ACC112 (cell line): Measurements from ENCODE around the gene DNAH10.

Experiments used
- H2AFZ ChIP-seq: fragments of 200-600 bp; sonication (generic); one replicate; pipeline ENCODE4 v1.6.0; 2017; ENCODE audit warnings: antibody characterized with exemption, low read length; ENCODE audit not compliant: unreplicated experiment
- H3K27ac ChIP-seq: fragments of 200-600 bp; sonication (generic); 2 replicates; pipeline ENCODE4 v1.5.1; 2014; ENCODE audit warnings: low read depth, mild to moderate bottlenecking, antibody characterized with exemption, low read length, moderate library complexity
- H3K27me3 ChIP-seq: fragments of 200-600 bp; sonication (generic); 2 replicates; pipeline ENCODE4 v1.6.1; 2014; ENCODE audit warnings: mild to moderate bottlenecking, antibody characterized with exemption, low read length, moderate library complexity, mixed read lengths; ENCODE audit not compliant: insufficient read depth
- H3K36me3 ChIP-seq: fragments of 200-600 bp; sonication (generic); 2 replicates; pipeline ENCODE4 v1.6.1; 2016; ENCODE audit warnings: mild to moderate bottlenecking, antibody characterized with exemption, low read length, moderate library complexity, mixed read lengths; ENCODE audit not compliant: insufficient read depth
- H3K4me1 ChIP-seq: fragments of 200-600 bp; sonication (generic); one replicate; pipeline ENCODE4 v1.6.1; 2016; ENCODE audit warnings: low read length, mixed read lengths; ENCODE audit not compliant: insufficient read depth, unreplicated experiment, control insufficient read depth
- H3K4me3 ChIP-seq: fragments of 200-600 bp; sonication (generic); 2 replicates; pipeline ENCODE4 v1.5.1; 2014; ENCODE audit warnings: mild to moderate bottlenecking, low read depth, low read length
- H3K79me2 ChIP-seq: fragments of 200-600 bp; sonication (generic); one replicate; pipeline ENCODE4 v1.6.0; 2016; ENCODE audit warnings: low read length; ENCODE audit not compliant: control insufficient read depth, unreplicated experiment, insufficient read depth

The DNAH10 gene

GRCh38 chr12:123952037-123952436 is 189.9 kb downstream of the DNAH10 start:
- Histone ChIP-seq H2AFZ (no peak overlapping the region), H3K27ac (no peak overlapping the region), H3K27me3 (no peaks in the 10 kb centered on the region)

GRCh38 chr12:123954647-123955350 is 192.7 kb downstream of the DNAH10 start:
- H3K27me3 ChIP-seq: no peaks in the 10 kb centered on the region
- H3K27ac ChIP-seq: no peak overlapping the region
- peaks cover 13% of the 10 kb centered on the region for H3K4me1 ChIP-seq
- H3K79me2 ChIP-seq: no peaks in the 10 kb centered on the region
- H2AFZ ChIP-seq: no peak overlapping the region
- no peaks in the 10 kb centered on the region for H3K36me3 ChIP-seq
- H3K4me3 ChIP-seq: no peak overlapping the region

More at GRCh38 chr12:123952037-123952436, 189.9 kb downstream of the DNAH10 start:
- Histone ChIP-seq H3K4me3 (no peak overlapping the region), H3K36me3 (no peaks in the 10 kb centered on the region), H3K4me1 (peaks cover 13% of the 10 kb centered on the region), H3K79me2 (no peaks in the 10 kb centered on the region)

- Histone ChIP-seq H3K36me3 (no peaks in the 10 kb centered on the region), H2AFZ (no peak overlapping the region)
Measured at GRCh38 chr12:123956249-123956648, 194.1 kb downstream of the DNAH10 start.

GRCh38 chr12:123957196-123957595 is 195.1 kb downstream of the DNAH10 start:
- no peak overlapping the region for H2AFZ ChIP-seq
- H3K27me3 ChIP-seq: no peaks in the 10 kb centered on the region
- H3K79me2 ChIP-seq: no peaks in the 10 kb centered on the region
- peaks cover 4% of the 10 kb centered on the region for H3K4me1 ChIP-seq
- no peak overlapping the region for H3K4me3 ChIP-seq
- no peaks in the 10 kb centered on the region for H3K36me3 ChIP-seq
- no peak overlapping the region for H3K27ac ChIP-seq

More at GRCh38 chr12:123956249-123956648, 194.1 kb downstream of the DNAH10 start:
- Histone ChIP-seq H3K27me3 (no peaks in the 10 kb centered on the region), H3K4me3 (no peak overlapping the region), H3K4me1 (peaks cover 13% of the 10 kb centered on the region), H3K27ac (no peak overlapping the region), H3K79me2 (no peaks in the 10 kb centered on the region)

GRCh38 chr12:123958462-123958861 is 196.4 kb downstream of the DNAH10 start:
- Histone ChIP-seq H3K4me1 (no peaks in the 10 kb centered on the region), H3K79me2 (no peaks in the 10 kb centered on the region), H3K27ac (no peak overlapping the region), H3K36me3 (no peaks in the 10 kb centered on the region), H3K27me3 (no peaks in the 10 kb centered on the region), H2AFZ (no peak overlapping the region), H3K4me3 (no peak overlapping the region)

- Histone ChIP-seq H3K36me3 (no peaks in the 10 kb centered on the region), H3K27ac (no peak overlapping the region), H3K27me3 (no peaks in the 10 kb centered on the region), H3K4me1 (no peaks in the 10 kb centered on the region), H2AFZ (no peak overlapping the region), H3K79me2 (no peaks in the 10 kb centered on the region), H3K4me3 (no peak overlapping the region)
Measured at GRCh38 chr12:123958876-123959275, 196.8 kb downstream of the DNAH10 start.

GRCh38 chr12:123960029-123960735 is 198.1 kb downstream of the DNAH10 start:
- Histone ChIP-seq H3K4me3 (no peak overlapping the region), H3K36me3 (no peaks in the 10 kb centered on the region), H3K4me1 (no peaks in the 10 kb centered on the region), H3K79me2 (peaks cover 2% of the 10 kb centered on the region), H3K27me3 (no peaks in the 10 kb centered on the region), H2AFZ (no peak overlapping the region), H3K27ac (no peak overlapping the region)

GRCh38 chr12:123960856-123961255 is 198.8 kb downstream of the DNAH10 start:
- no peak overlapping the region for H2AFZ ChIP-seq

GRCh38 chr12:123961585-123962345 is 199.7 kb downstream of the DNAH10 start:
- Histone ChIP-seq H3K27me3 (no peaks in the 10 kb centered on the region), H3K79me2 (peaks cover 12% of the 10 kb centered on the region), H2AFZ (no peak overlapping the region), H3K4me1 (peaks cover 5% of the 10 kb centered on the region), H3K36me3 (no peaks in the 10 kb centered on the region), H3K4me3 (no peak overlapping the region), H3K27ac (no peak overlapping the region)

More at GRCh38 chr12:123960856-123961255, 198.8 kb downstream of the DNAH10 start:
- Histone ChIP-seq H3K4me3 (no peak overlapping the region), H3K36me3 (no peaks in the 10 kb centered on the region), H3K27me3 (no peaks in the 10 kb centered on the region), H3K27ac (no peak overlapping the region), H3K4me1 (no peaks in the 10 kb centered on the region), H3K79me2 (peaks cover 7% of the 10 kb centered on the region)

GRCh38 chr12:123962513-123962912 is 200.4 kb downstream of the DNAH10 start:
- H3K36me3 ChIP-seq: no peaks in the 10 kb centered on the region
- H3K79me2 ChIP-seq: peaks cover 18% of the 10 kb centered on the region
- H3K27me3 ChIP-seq: no peaks in the 10 kb centered on the region
- H3K4me1 ChIP-seq: peaks cover 12% of the 10 kb centered on the region
- H3K27ac ChIP-seq: no peak overlapping the region
- H2AFZ ChIP-seq: no peak overlapping the region
- no peak overlapping the region for H3K4me3 ChIP-seq
